Stimulated activated effector memory CD8-positive, alpha-beta T cell treated with anti-CD3 and anti-CD28 coated beads, Interleukin-12 subunit alpha, Interleukin-12 subunit beta, amount 100 ng/mL, for 72 hours (primary cell): ENCODE measurements around the gene CNTNAP2.

Experiments used
- ATAC-seq: fragments of 150-1000 bp; cut with Tn5 transposase; 2 replicates; pipeline ENCODE4 v1.10.0; 2021
- DNase-seq, 2 donors: peaks; one replicate each; pipeline ENCODE4 v3.0.0; 2021 to 2022; ENCODE audit warnings: low spot score in 2 of 2
- H3K27ac Mint-ChIP-seq: one replicate; pipeline ENCODE4 v1.8.0; 2022; ENCODE audit warnings: mild to moderate bottlenecking, mixed read lengths
- H3K36me3 Mint-ChIP-seq: one replicate; pipeline ENCODE4 v1.8.0; 2022; ENCODE audit warnings: mild to moderate bottlenecking, mixed read lengths
- H3K4me1 Mint-ChIP-seq: one replicate; pipeline ENCODE4 v1.8.0; 2022; ENCODE audit warnings: mixed read lengths
- H3K4me3 Mint-ChIP-seq: one replicate; pipeline ENCODE4 v1.8.0; 2022; ENCODE audit warnings: mild to moderate bottlenecking, mixed read lengths
- H3K9me3 Mint-ChIP-seq: one replicate; pipeline ENCODE4 v1.8.0; 2022; ENCODE audit warnings: mixed read lengths

The CNTNAP2 gene

DNA sequence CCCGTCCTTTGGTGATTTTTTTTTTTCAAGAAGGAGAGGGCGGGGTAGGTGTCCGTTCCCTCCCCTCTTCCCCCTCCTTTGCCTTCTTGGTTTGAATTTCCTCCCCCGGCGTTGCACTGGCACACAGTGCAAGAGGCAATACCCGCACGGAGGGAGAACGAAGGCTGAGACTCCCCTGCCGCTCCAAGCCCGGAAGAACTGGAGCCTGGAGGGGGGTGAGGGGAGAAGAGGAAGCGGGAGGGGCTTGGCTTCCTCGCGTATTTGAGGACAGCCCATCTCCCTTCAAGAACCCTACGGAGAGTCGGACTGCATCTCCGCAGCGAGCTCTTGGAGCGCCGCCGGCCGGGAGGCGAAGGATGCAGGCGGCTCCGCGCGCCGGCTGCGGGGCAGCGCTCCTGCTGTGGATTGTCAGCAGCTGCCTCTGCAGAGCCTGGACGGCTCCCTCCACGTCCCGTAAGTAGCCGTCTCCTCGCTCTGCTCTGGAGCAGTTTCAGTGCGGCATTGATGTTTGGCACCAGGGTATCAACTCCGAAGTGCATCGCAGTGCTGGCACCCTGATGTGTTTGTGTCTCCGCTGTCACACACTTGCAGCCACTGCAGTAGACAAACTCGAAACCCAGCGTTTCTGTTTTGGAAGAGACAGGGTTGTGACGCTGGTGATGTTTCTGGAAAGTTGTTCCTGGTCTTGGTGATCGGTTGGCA lies at the start of gene CNTNAP2:
CNTNAP2 (plus strand) TSS at position 281 of the 702 bp plus-strand sequence; CDS start at position 357, 76 bp downstream.
- DNase-seq, result no peak

DNA sequence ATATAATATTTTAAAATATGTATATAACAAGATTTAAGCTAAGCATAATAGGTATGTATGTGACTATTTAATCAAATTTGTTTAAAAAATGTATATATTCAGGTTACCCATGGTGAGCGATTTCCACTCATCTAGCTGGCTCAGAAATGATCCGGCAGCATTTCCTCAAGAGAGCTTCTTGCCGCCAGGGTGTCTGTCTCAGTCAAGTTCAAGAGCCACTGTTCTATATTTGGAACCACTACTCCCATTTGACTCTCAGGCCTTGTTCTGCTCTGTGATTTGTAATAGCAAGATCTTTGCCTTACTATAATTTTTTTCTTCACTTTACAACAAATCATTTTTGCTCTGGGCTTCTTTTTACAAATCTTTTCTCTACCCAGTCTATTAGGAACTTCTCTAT lies 48.7 kb upstream of the CNTNAP2 start:
- Mint-ChIP-seq H3K4me3 (no peak overlapping the region), H3K27ac (no peak overlapping the region), H3K36me3 (no peaks in the 10 kb centered on the region), H3K4me1 (no peaks in the 10 kb centered on the region), H3K9me3 (peaks cover 12% of the 10 kb centered on the region)
- ATAC-seq (no peak), DNase-seq (no peak)

More for the DNA sequence above, at the start of gene CNTNAP2:
- Mint-ChIP-seq H3K36me3 (no peaks in the 10 kb centered on the region), H3K27ac (no peak within 1 kb of the TSS), H3K9me3 (peaks cover 3% of the 10 kb centered on the region), H3K4me3 (peak within 1 kb of the TSS; percentile 13), H3K4me1 (peaks cover 6% of the 10 kb centered on the region)
- ATAC-seq, result no peak

DNA sequence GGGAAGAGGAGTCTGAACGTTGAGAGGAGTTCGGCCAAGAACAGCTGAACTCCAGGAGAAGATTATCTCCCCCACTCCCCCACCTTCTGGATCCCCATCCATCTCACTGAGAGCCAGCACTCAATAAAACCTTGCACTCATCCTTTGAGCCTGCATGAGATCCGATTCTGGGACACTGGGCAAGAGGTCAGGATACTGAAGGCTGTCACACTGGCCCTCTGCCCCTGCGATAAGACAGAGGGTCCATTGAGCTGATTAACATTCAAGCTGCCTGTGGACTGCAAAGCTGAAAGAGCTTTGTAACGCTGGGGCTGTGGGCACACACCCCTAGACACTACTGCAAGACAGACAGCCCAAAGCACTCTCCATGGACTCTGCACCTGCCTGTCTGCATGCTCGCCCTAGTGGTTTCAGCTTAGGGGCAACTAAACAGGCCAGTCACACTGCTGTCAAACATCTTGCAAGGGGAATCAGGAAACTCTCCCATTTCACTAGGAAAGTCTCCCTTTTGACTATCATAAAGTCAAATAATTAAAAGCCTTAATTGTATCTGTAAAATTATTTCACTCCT lies 42.3 kb upstream of the CNTNAP2 start:
- Mint-ChIP-seq H3K36me3 (no peaks in the 10 kb centered on the region), H3K9me3 (peaks cover 18% of the 10 kb centered on the region), H3K27ac (no peak overlapping the region), H3K4me1 (no peaks in the 10 kb centered on the region), H3K4me3 (no peak overlapping the region)
- no peak for DNase-seq
- ATAC-seq, result no peak

DNA sequence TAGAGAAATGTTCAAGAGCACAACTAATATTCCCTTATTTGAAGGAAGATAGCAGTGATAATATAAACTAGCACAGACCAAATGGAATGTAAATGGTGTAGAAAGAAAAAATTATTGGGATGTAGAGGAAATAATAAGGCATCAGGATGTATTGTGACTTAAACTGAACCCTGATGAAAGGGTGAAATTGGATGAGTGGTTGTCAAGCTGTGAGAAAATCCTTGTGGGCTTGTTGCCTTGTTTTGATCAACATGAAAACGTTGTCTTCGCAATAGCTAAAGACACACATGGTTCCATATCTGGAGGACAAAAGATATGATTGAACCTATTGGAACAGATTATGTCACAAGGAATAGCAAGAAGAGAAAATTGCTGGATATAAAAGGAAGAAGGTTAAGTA lies 40.3 kb upstream of the CNTNAP2 start:
- no peak overlapping the region for H3K4me3 Mint-ChIP-seq
- H3K36me3 Mint-ChIP-seq, result no peaks in the 10 kb centered on the region
- H3K27ac Mint-ChIP-seq, result no peak overlapping the region
- no peaks in the 10 kb centered on the region for H3K4me1 Mint-ChIP-seq
- DNase-seq (no peak), ATAC-seq (no peak)
- peaks cover 15% of the 10 kb centered on the region for H3K9me3 Mint-ChIP-seq

DNA sequence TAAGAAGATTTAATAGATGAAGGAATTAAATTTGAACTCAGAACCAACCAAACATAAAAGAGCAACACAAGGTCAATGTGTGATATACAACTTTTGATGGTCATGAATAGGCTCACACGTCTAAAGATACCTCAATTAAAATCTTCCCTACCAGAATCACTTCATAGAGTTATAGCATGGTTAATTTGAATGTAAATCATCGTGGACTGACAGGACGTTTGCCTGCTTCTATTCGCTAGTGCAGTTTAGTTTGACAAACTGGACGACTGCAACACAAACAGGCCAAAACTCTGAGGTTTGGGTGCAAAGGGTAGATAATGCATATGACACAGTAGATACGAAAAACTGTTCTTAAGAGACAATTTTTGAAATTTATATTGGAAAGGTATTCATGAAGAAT lies 32.5 kb upstream of the CNTNAP2 start:
- Mint-ChIP-seq H3K27ac (no peak overlapping the region), H3K9me3 (peaks cover 5% of the 10 kb centered on the region), H3K4me1 (no peaks in the 10 kb centered on the region), H3K4me3 (no peak overlapping the region), H3K36me3 (no peaks in the 10 kb centered on the region)
- no peak for ATAC-seq
- no peak for DNase-seq

DNA sequence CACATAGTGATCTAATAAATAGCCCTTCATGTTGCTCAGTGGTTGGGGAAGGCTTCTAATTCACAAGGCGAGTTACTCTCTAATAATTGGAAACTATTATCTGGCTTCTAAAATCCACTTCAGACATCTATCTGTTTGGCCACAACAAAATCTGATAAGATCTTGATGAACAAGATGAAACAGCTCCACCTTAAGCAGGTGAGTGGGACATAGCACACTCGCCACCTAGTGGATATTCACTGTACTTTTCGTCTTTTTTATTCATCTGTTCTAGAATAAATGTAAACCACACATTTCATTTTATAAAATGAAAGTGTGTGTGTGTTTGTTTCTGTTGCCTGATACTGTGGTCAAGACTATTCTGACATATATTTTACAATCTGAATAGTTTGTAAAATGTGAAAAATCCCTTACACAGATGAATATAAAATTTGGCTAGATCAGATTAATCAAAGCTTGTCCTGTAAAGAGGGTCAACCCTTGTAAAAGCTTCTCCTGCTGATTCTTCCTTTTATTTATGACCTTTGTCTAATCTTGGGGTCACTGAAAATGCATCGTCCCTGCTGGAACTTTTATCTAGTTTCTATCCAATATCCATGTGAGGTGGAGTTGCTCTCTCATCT lies 26.5 kb upstream of the CNTNAP2 start:
- no peaks in the 10 kb centered on the region for H3K9me3 Mint-ChIP-seq
- H3K4me1 Mint-ChIP-seq, result no peaks in the 10 kb centered on the region
- DNase-seq (no peak), ATAC-seq (no peak)
- H3K27ac Mint-ChIP-seq, result no peak overlapping the region
- no peaks in the 10 kb centered on the region for H3K36me3 Mint-ChIP-seq
- H3K4me3 Mint-ChIP-seq, result no peak overlapping the region

DNA sequence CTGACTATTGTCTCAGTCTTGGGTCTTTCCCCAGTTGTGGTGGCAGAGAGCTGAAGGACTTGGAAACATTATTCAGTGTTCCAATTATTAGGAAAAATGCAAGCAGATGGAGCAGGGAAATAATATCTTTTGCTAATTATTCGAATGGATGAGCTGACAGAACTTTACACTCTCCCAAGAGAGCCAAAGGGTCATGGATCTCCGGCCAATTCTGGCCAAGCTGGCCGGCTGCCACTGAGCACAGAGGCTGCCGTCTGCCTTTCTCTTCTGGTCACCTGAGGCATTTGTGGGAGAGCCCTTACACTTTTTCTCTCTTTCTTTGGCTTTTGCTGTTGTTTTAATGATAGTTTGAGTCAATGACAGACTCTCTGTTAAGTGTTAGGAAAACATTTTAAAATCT lies 22.2 kb upstream of the CNTNAP2 start:
- Mint-ChIP-seq H3K4me1 (no peaks in the 10 kb centered on the region), H3K36me3 (no peaks in the 10 kb centered on the region), H3K27ac (no peak overlapping the region), H3K4me3 (no peak overlapping the region), H3K9me3 (peaks cover 5% of the 10 kb centered on the region)
- ATAC-seq, result no peak
- DNase-seq, result no peak

DNA sequence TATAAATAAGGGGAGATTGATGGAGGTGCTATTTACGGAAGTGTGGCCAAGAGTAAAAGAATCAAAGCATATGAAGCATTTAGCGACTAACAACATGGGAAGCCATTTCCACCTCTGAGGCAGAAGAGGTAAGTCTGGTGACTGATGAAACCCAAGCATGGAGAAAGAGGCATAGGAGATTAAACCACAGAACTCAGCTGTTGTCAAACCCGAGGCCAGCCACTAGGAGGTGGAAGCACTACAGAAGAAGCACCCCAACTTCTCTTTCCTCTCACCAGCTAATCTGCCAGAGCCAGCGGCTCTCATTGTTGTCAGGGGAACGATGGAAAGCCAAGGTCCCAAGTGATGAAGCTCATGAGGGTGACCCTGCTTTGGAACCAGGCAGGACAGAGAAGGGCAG lies 19.6 kb upstream of the CNTNAP2 start:
- Mint-ChIP-seq H3K27ac (no peak overlapping the region), H3K4me3 (no peak overlapping the region), H3K4me1 (no peaks in the 10 kb centered on the region), H3K36me3 (no peaks in the 10 kb centered on the region), H3K9me3 (peaks cover 8% of the 10 kb centered on the region)
- ATAC-seq, result no peak
- no peak for DNase-seq

DNA sequence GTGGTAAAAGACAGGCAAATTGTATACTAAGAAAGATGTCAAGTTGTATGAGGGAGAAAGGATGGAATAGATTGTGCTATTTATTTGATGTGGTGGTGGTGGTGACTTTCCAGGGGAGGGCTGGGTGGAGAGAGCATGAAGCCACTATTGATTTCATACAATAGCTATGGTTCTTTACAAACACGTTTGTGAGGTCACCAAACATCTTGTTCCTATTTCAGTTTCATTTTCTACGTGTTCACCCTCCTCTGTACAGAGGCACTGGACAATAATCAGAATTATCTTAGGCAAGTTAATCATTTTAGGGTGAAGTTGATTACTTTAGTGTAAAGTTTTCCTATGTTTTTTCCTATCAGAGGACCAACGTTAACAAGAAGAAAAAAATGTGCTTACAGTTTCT lies 10.3 kb upstream of the CNTNAP2 start:
- DNase-seq, result no peak
- no peak for ATAC-seq
- Mint-ChIP-seq H3K9me3 (peaks cover 10% of the 10 kb centered on the region), H3K4me1 (no peaks in the 10 kb centered on the region), H3K27ac (no peak overlapping the region), H3K4me3 (no peak overlapping the region), H3K36me3 (no peaks in the 10 kb centered on the region)

DNA sequence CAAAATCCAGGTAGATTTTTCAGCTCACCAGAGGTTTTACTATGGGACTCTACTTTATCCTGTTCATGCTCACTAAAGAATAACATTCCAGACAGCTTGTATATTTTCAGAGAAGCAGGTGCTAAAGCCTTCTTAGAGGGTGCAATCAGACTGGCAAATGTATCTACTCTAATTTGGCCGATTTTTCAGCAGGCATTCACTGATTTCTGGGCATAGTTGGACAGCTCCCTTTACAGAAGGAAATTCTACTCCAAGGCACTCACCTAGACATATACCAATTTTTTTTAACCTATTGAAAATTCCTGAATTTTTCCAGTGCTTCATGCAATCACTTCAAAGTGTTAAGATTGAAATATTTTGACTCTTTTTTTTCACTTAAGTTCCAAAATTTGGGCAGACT lies 3.8 kb upstream of the CNTNAP2 start:
- DNase-seq (no peak), ATAC-seq (no peak)
- H3K9me3 Mint-ChIP-seq, result peaks cover 9% of the 10 kb centered on the region
- H3K36me3 Mint-ChIP-seq, result no peaks in the 10 kb centered on the region
- no peak overlapping the region for H3K27ac Mint-ChIP-seq
- no peak overlapping the region for H3K4me3 Mint-ChIP-seq
- H3K4me1 Mint-ChIP-seq, result peaks cover 6% of the 10 kb centered on the region

DNA sequence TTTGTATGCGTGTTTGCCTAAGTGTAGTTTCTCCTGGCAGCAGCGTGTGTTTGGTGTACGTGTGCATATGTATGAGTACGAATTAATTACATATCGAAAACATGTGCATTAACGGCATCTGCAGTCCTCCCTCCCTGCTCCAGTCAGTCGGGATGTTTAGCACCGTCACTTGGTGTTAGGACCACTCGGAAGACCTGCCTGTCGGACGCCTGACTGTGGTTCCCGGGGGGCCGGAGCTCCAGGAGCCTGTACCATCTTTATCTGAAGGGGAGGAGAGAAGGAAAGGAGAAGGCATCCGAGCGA lies 1.1 kb upstream of the CNTNAP2 start:
- peak overlapping the region; percentile 13 for H3K4me3 Mint-ChIP-seq
- H3K9me3 Mint-ChIP-seq, result peaks cover 7% of the 10 kb centered on the region
- H3K36me3 Mint-ChIP-seq, result no peaks in the 10 kb centered on the region
- DNase-seq, result no peak
- no peak overlapping the region for H3K27ac Mint-ChIP-seq
- peaks cover 6% of the 10 kb centered on the region for H3K4me1 Mint-ChIP-seq
- ATAC-seq, result no peak

DNA sequence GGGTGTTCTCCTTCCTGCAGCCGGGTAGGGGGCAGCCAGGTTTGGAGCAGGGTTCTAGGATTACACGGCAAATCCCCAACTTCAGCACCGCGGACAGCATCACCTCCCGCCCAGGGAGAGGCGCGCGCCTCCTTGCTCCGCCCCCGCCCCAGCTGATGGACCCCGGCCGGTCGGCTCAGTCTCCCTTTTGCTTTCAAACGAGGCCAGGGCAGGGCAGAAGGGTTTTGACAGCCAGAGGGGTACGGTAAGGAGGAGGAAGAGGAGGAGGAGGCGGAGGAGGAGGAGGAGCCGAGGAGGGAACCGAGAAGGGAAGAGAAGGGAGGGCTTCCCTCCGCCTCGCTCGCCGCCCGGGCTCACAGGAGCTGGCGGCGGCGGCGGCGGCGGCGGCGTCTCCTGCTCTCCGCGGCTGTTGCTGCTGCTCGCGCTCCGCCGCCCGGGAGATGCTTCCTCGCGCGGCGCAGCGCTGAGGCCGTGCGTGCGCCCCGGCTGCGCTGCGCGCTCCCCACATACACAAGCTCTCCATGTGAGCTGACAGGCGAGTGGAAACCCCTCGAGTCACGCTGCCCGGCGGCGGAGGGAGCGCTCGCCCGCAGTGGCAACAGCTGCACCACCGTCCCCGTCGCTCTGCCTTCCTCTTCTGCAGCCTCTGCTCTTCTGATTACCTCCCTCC lies 615 bp upstream of the CNTNAP2 start:
- ATAC-seq, result no peak
- no peak overlapping the region for H3K27ac Mint-ChIP-seq
- H3K9me3 Mint-ChIP-seq, result peaks cover 7% of the 10 kb centered on the region
- H3K4me3 Mint-ChIP-seq, result peak overlapping the region; percentile 13
- no peaks in the 10 kb centered on the region for H3K36me3 Mint-ChIP-seq
- no peak for DNase-seq
- peaks cover 6% of the 10 kb centered on the region for H3K4me1 Mint-ChIP-seq

DNA sequence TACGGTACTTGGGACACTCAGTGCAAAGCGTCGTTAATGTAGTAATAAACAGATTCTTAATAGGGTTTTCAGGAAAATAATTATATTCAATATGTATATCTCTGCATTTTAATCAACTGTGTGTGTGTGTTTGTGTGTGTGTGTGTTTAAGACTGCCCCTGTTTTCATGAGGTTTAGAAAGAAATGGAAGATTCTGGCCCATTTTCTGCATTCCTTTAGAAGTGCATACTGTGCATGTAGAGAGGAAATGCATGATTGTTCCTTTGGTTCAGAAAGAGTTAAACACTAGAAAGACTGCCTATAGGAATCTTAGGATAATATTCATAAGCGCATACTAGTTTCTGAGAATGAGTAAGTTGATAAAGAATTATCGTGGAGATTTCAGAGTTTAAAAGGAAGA lies 975 bp downstream of the CNTNAP2 start:
- H3K36me3 Mint-ChIP-seq, result no peaks in the 10 kb centered on the region
- H3K27ac Mint-ChIP-seq, result no peak overlapping the region
- DNase-seq (no peak), ATAC-seq (no peak)
- H3K4me1 Mint-ChIP-seq, result peaks cover 6% of the 10 kb centered on the region
- H3K4me3 Mint-ChIP-seq, result no peak overlapping the region
- peaks cover 4% of the 10 kb centered on the region for H3K9me3 Mint-ChIP-seq

DNA sequence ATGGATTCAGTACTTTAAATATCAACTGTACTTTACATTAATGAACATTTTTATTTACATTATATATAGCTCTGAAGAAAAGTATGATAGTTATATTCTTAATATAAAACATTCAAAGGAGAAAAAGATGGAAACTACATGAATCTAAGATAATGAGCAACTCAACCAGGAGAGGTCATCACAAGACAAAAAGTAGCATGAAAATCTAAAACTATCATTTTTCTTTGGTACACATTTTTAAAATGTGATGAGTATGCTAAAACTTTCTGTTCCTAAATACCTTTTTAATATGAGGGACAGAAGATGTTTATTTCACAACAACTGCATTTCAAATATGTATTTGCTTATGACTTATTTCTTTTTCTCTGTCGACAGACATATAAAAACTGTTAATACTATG lies 2.4 kb downstream of the CNTNAP2 start:
- ATAC-seq, result no peak
- H3K4me3 Mint-ChIP-seq, result no peak overlapping the region
- no peak for DNase-seq
- no peak overlapping the region for H3K27ac Mint-ChIP-seq
- H3K9me3 Mint-ChIP-seq, result peaks cover 5% of the 10 kb centered on the region
- H3K4me1 Mint-ChIP-seq, result peaks cover 6% of the 10 kb centered on the region
- no peaks in the 10 kb centered on the region for H3K36me3 Mint-ChIP-seq

DNA sequence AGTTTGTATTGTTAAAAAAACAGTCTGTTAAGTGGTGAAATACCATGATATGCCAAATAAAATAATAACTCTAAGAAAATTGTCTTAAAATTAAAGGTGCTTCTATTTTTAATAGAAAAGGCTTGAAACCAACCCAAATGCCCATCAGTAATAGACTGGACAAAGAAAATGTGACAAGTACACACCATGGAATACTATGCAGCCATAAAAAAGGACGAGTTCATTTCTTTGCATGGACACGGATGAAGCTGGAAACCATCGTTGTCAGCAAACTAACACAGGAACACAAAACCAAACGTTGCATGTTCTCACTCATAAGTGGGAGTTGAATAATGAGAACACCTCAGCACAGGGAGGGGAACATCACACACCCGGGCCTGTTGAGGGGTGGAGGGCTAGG lies 7.1 kb downstream of the CNTNAP2 start:
- H3K4me3 Mint-ChIP-seq, result no peak overlapping the region
- no peak overlapping the region for H3K27ac Mint-ChIP-seq

More for the DNA sequence above, 7.1 kb downstream of the CNTNAP2 start:
- DNase-seq, result no peak
- Mint-ChIP-seq H3K36me3 (no peaks in the 10 kb centered on the region), H3K4me1 (no peaks in the 10 kb centered on the region), H3K9me3 (peaks cover 10% of the 10 kb centered on the region)
- ATAC-seq, result no peak
